ENCODE results near the gene BRD4. TPM values are rescaled to one million over a fixed set of nuclear protein-coding genes. Genes with fewer than 3 reads are reported as not detected.
A peak's percentile ranks its signal among the peaks of the same experiment; 100 is the strongest.

The BRD4 gene
- total RNA-seq, 2 experiments from 2014 or later, result 94.3 to 99.6 TPM

DNA sequence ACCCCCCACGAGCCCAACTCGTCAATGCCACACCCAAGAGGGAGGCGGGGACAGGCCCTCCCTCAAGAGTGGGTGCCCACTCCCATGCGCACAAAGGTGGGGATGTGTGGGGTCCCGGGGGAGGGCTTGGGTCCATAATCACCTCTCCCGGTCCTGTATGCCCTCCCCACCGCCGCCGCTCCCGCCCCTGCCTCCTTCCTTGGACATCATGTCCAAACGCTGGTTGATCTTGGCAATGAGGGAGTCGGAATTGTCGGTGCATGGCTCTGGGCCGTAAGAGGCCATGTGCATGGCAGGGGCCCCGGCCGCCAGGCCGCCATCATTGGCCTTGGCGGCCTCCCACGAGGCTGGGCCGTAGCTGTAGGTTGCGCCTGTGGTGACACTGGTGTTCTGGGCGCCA is 41.3 kb upstream of the BRD4 start:
- Mint-ChIP-seq H3K4me3 (no peak overlapping the region), H3K27me3 (no peaks in the 10 kb centered on the region), H3K9me3 (no peaks in the 10 kb centered on the region), H3K36me3 (ENCODE audit: low read depth) (peaks cover 33% of the 10 kb centered on the region), H3K27ac (no peak overlapping the region), H3K4me1 (ENCODE audit: low read depth) (peaks cover 26% of the 10 kb centered on the region)
- no peak for DNase-seq
- TF ChIP-seq, protein P1, sequence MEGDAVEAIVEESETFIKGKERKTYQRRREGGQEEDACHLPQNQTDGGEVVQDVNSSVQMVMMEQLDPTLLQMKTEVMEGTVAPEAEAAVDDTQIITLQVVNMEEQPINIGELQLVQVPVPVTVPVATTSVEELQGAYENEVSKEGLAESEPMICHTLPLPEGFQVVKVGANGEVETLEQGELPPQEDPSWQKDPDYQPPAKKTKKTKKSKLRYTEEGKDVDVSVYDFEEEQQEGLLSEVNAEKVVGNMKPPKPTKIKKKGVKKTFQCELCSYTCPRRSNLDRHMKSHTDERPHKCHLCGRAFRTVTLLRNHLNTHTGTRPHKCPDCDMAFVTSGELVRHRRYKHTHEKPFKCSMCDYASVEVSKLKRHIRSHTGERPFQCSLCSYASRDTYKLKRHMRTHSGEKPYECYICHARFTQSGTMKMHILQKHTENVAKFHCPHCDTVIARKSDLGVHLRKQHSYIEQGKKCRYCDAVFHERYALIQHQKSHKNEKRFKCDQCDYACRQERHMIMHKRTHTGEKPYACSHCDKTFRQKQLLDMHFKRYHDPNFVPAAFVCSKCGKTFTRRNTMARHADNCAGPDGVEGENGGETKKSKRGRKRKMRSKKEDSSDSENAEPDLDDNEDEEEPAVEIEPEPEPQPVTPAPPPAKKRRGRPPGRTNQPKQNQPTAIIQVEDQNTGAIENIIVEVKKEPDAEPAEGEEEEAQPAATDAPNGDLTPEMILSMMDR (IDR thresholded peaks at IDR 0.05), result no peak
- POLR2A ChIA-PET, result no interaction called here
- intact Hi-C loops (cut with micrococcal nuclease), result no loop called here
- CTCF ChIA-PET, result no interaction called here
- no peak for ATAC-seq

DNA sequence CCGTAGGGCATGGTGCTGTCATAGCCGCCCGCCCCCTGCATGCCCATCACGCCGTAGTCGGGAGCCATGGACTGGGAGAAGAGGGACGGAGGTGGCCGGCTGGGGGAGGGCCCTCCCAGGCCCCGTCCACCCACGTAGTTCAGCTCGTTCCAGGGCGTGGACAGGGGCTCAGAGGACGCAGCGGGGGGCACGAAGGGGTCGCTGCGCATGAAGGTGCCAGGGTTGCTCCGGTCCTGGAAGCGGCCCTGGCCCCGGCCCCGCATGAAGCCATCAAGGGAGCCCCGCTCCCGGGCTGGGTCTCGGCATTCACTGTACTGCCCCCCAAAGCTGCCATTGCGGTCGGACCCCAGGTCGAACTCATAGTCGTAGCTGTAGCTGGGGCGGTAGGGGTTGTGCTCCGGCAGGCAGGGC is 40.6 kb upstream of the BRD4 start:
- H3K4me1 Mint-ChIP-seq (ENCODE audit: low read depth), result peaks cover 26% of the 10 kb centered on the region
- CTCF ChIA-PET, result interaction anchor here (1.3 kb wide), 1 partner anchor 183 kb away, joined by 3 read pairs; no protein-coding TSS in a partner anchor
- H3K4me3 Mint-ChIP-seq, result no peak overlapping the region
- no peaks in the 10 kb centered on the region for H3K27me3 Mint-ChIP-seq
- POLR2A ChIA-PET, result no interaction called here
- intact Hi-C loops (cut with micrococcal nuclease), result no loop called here
- ATAC-seq, result no peak
- no peaks in the 10 kb centered on the region for H3K9me3 Mint-ChIP-seq
- no peak for DNase-seq
- H3K36me3 Mint-ChIP-seq (ENCODE audit: low read depth), result peaks cover 33% of the 10 kb centered on the region
- TF ChIP-seq, protein P1 (IDR thresholded peaks at IDR 0.05), result no peak
- no peak overlapping the region for H3K27ac Mint-ChIP-seq

DNA sequence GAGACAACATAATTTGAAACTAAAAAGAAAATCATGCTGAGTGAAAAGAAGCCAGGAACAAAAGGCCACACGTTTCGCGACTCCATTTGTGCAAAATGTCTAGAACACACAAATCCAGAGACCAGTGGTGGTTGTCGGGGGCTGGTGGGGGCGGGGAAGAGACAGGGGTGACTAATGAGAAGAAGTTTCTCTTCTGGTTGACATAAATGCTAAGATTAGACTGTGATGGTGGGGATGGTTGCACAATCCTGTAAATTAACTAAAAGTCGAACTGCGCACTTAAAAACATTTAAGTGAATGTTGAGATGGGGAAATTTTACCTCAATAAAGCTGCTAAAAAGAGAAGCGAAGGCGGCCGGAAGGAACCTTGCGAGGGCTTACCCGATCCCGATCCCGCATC is 40.1 kb upstream of the BRD4 start:
- no peak for ATAC-seq
- peak; percentile 24 for DNase-seq
- no peaks in the 10 kb centered on the region for H3K27me3 Mint-ChIP-seq
- CTCF ChIA-PET, result interaction anchor here (1.3 kb wide), 1 partner anchor 183 kb away, joined by 3 read pairs; no protein-coding TSS in a partner anchor
- TF ChIP-seq, protein P1 (IDR thresholded peaks at IDR 0.05), result no peak
- H3K4me1 Mint-ChIP-seq (ENCODE audit: low read depth), result peaks cover 22% of the 10 kb centered on the region
- peaks cover 32% of the 10 kb centered on the region for H3K36me3 Mint-ChIP-seq (ENCODE audit: low read depth)
- H3K4me3 Mint-ChIP-seq, result no peak overlapping the region
- POLR2A ChIA-PET, result interaction anchor here (0.6 kb wide), 1 partner anchor 14 kb away, joined by 3 read pairs; no protein-coding TSS in a partner anchor
- no peaks in the 10 kb centered on the region for H3K9me3 Mint-ChIP-seq
- no peak overlapping the region for H3K27ac Mint-ChIP-seq
- intact Hi-C loops (cut with micrococcal nuclease), result no loop called here

DNA sequence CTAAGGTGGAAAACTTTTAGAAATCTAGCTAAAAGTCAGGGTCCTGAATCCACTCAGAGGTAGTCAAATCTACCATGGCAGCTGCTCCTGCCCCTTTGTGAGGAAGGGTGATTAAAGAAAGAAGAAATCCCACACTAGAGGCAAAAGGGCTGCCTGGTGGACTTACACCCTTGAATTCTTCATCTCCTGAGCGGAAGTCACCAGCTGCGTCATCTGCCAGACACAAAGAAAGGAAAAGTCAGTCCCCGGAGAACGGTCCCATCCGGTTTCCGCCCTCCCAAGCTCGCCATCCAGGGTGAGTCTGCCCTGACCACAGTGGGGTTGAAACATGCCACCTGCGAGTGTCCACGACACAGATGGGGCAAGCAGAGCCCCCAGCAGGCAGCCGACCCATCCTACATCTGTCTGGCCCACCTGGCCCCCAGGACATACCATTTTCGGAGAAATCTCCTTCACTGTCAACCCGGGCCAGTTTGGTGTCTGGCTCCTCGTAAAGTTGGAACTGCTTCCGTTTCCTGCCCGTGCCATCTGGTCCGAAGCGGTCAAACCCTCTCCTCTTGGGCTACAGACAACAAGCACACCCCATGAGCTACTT is 39.5 kb upstream of the BRD4 start:
- no peak overlapping the region for H3K4me3 Mint-ChIP-seq
- ATAC-seq (no peak), DNase-seq (no peak)
- peaks cover 28% of the 10 kb centered on the region for H3K36me3 Mint-ChIP-seq (ENCODE audit: low read depth)
- H3K4me1 Mint-ChIP-seq (ENCODE audit: low read depth), result peaks cover 18% of the 10 kb centered on the region
- no peaks in the 10 kb centered on the region for H3K27me3 Mint-ChIP-seq
- CTCF ChIA-PET, result interaction anchor here (1.0 to 1.3 kb wide), 2 partner anchors 180 to 184 kb away, joined by 3 read pairs; no protein-coding TSS in a partner anchor
- H3K9me3 Mint-ChIP-seq, result no peaks in the 10 kb centered on the region
- no peak overlapping the region for H3K27ac Mint-ChIP-seq
- POLR2A ChIA-PET, result interaction anchor here (0.6 to 2.0 kb wide), 2 partner anchors 11 to 14 kb away, joined by 3 to 5 read pairs; no protein-coding TSS in a partner anchor
- intact Hi-C loops (cut with micrococcal nuclease), result no loop called here
- TF ChIP-seq, protein P1 (IDR thresholded peaks at IDR 0.05), result no peak

DNA sequence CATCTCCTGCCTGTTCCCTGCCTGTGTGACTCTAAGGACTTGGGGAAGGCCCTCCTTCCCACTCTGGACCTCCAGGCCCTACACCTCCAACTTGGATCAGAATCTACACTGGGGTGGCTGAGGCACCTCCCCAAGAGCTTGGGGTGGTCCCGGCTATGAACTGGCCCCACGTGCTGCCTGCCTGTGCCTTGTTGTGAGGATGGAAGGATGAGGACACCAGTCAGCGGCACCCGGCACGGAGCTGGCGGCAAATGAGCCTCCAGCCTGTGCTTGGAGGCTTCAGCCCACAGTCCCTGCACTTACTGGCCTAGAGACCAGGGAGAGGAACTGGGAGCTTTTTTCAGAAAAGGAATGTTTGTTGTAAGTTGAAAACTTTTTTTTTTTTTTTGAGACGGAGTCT is 38.8 kb upstream of the BRD4 start:
- POLR2A ChIA-PET, result interaction anchor here (2.0 kb wide), 1 partner anchor 10 kb away, joined by 5 read pairs; no protein-coding TSS in a partner anchor

More for the DNA sequence above, 38.8 kb upstream of the BRD4 start:
- H3K4me1 Mint-ChIP-seq (ENCODE audit: low read depth), result peaks cover 14% of the 10 kb centered on the region
- no peak overlapping the region for H3K4me3 Mint-ChIP-seq
- intact Hi-C loops (cut with micrococcal nuclease), result no loop called here
- CTCF ChIA-PET, result interaction anchor here (1.0 kb wide), 1 partner anchor 181 kb away, joined by 3 read pairs; no protein-coding TSS in a partner anchor
- H3K27ac Mint-ChIP-seq, result no peak overlapping the region
- H3K9me3 Mint-ChIP-seq, result no peaks in the 10 kb centered on the region
- no peaks in the 10 kb centered on the region for H3K27me3 Mint-ChIP-seq
- ATAC-seq (no peak), DNase-seq (no peak)
- peaks cover 27% of the 10 kb centered on the region for H3K36me3 Mint-ChIP-seq (ENCODE audit: low read depth)
- TF ChIP-seq, protein P1 (IDR thresholded peaks at IDR 0.05), result no peak
